ENCODE data around the gene ADAT3.

The ADAT3 gene

DNA sequence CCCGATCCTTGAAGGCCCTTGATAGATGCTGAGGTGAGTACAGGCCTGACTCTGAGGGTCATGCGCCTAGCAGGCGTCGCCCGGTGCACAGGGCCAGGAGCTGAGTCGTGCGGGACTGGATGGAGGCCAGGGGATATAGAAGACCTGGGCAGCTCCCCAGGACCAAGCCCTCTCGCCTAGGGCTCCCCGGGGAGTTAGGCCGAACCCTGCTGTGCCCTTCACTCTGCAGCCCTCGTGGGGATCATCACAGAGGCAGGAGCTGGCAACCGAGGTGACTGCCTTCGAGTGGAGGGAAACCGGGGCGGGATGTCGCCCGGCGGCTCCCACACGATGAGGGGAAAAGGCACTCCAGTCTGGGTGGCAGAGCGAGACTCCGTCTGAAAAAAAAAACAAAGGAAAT, 47.4 kb downstream of the ADAT3 start:
- no peak overlapping the region for H3K9ac ChIP-seq (ENCODE audit: low read length)
- H3K4me2 ChIP-seq (ENCODE audit: low read length) = no peak overlapping the region
- peaks cover 99% of the 10 kb centered on the region for H3K79me2 ChIP-seq (ENCODE audit: low read length)
- TF ChIP-seq, protein P1, sequence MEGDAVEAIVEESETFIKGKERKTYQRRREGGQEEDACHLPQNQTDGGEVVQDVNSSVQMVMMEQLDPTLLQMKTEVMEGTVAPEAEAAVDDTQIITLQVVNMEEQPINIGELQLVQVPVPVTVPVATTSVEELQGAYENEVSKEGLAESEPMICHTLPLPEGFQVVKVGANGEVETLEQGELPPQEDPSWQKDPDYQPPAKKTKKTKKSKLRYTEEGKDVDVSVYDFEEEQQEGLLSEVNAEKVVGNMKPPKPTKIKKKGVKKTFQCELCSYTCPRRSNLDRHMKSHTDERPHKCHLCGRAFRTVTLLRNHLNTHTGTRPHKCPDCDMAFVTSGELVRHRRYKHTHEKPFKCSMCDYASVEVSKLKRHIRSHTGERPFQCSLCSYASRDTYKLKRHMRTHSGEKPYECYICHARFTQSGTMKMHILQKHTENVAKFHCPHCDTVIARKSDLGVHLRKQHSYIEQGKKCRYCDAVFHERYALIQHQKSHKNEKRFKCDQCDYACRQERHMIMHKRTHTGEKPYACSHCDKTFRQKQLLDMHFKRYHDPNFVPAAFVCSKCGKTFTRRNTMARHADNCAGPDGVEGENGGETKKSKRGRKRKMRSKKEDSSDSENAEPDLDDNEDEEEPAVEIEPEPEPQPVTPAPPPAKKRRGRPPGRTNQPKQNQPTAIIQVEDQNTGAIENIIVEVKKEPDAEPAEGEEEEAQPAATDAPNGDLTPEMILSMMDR (IDR thresholded peaks at IDR 0.05; ENCODE audit: low read depth, low read length) = no peak
- TF ChIP-seq EZH2phosphoT487 (IDR thresholded peaks at IDR 0.05; ENCODE audit: low read depth) = no peak
- H2AFZ ChIP-seq (ENCODE audit: low read depth, low read length) = no peak overlapping the region
- no peak overlapping the region for H3K27ac ChIP-seq (ENCODE audit: low read length)
- H3K27me3 ChIP-seq (ENCODE audit: low read depth, low read length) = no peaks in the 10 kb centered on the region
- no peaks in the 10 kb centered on the region for H3K4me1 ChIP-seq (ENCODE audit: low read length)
- H3K9me3 ChIP-seq (ENCODE audit: insufficient read depth, low read length) = no peaks in the 10 kb centered on the region
- peaks cover 27% of the 10 kb centered on the region for H3K36me3 ChIP-seq (replicated peaks; ENCODE audit: low read depth, low read length)
- H3K4me3 ChIP-seq (ENCODE audit: low read length) = no peak overlapping the region
- peaks cover 90% of the 10 kb centered on the region for H4K20me1 ChIP-seq (ENCODE audit: insufficient read depth, low read length)

- no peaks in the 10 kb centered on the region for H3K27me3 ChIP-seq (ENCODE audit: low read depth, low read length)
- H3K4me1 ChIP-seq (ENCODE audit: low read length) = no peaks in the 10 kb centered on the region
- H2AFZ ChIP-seq (ENCODE audit: low read depth, low read length) = no peak overlapping the region
- no peak overlapping the region for H3K9ac ChIP-seq (ENCODE audit: low read length)
- peaks cover 99% of the 10 kb centered on the region for H3K79me2 ChIP-seq (ENCODE audit: low read length)
- H3K36me3 ChIP-seq (replicated peaks; ENCODE audit: low read depth, low read length) = peaks cover 27% of the 10 kb centered on the region
- H4K20me1 ChIP-seq (ENCODE audit: insufficient read depth, low read length) = peaks cover 90% of the 10 kb centered on the region
- TF ChIP-seq EZH2phosphoT487 (IDR thresholded peaks at IDR 0.05; ENCODE audit: low read depth) = no peak
- TF ChIP-seq, protein P1 (IDR thresholded peaks at IDR 0.05; ENCODE audit: low read depth, low read length) = no peak
- H3K27ac ChIP-seq (ENCODE audit: low read length) = no peak overlapping the region
- no peak overlapping the region for H3K4me2 ChIP-seq (ENCODE audit: low read length)
- no peaks in the 10 kb centered on the region for H3K9me3 ChIP-seq (ENCODE audit: insufficient read depth, low read length)
- H3K4me3 ChIP-seq (ENCODE audit: low read length) = no peak overlapping the region
Observed at GRCh38 chr19:1953037-1953436, 47.8 kb downstream of the ADAT3 start.

GRCh38 chr19:1953441-1954094, 48.4 kb downstream of the ADAT3 start:
- H3K79me2 ChIP-seq (ENCODE audit: low read length) = peaks cover 96% of the 10 kb centered on the region

DNA sequence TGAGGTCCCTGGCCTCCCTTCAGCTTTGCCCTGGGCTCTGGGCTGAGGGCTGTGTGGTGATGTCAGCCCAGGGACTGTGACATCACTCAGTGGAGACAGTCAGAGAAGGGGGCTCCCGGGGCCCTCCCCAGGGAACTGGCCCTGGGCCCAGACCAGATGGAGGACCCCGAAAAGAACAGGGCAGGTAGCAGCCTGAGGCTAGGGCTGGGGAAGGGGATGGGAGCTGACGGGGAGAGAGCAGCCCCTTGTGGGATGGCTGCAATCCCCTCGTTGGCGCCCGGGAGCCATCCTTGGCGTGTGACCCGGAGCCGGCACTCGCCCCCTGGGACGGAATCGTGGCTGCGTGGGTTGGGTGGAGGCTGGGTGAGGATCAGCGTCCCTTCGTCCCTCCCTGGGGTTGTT, 49.3 kb downstream of the ADAT3 start:
- no peak overlapping the region for H3K27ac ChIP-seq (ENCODE audit: low read length)
- H3K4me1 ChIP-seq (ENCODE audit: low read length) = no peaks in the 10 kb centered on the region
- no peaks in the 10 kb centered on the region for H3K9me3 ChIP-seq (ENCODE audit: insufficient read depth, low read length)
- no peak overlapping the region for H3K4me3 ChIP-seq (ENCODE audit: low read length)
- H3K79me2 ChIP-seq (ENCODE audit: low read length) = peaks cover 94% of the 10 kb centered on the region
- peaks cover 22% of the 10 kb centered on the region for H3K36me3 ChIP-seq (replicated peaks; ENCODE audit: low read depth, low read length)
- H3K27me3 ChIP-seq (ENCODE audit: low read depth, low read length) = no peaks in the 10 kb centered on the region
- H4K20me1 ChIP-seq (ENCODE audit: insufficient read depth, low read length) = peaks cover 86% of the 10 kb centered on the region
- H2AFZ ChIP-seq (ENCODE audit: low read depth, low read length) = no peak overlapping the region
- no peak overlapping the region for H3K4me2 ChIP-seq (ENCODE audit: low read length)
- no peak for TF ChIP-seq EZH2phosphoT487 (IDR thresholded peaks at IDR 0.05; ENCODE audit: low read depth)
- TF ChIP-seq, protein P1 (IDR thresholded peaks at IDR 0.05; ENCODE audit: low read depth, low read length) = no peak
- no peak overlapping the region for H3K9ac ChIP-seq (ENCODE audit: low read length)

More at GRCh38 chr19:1953441-1954094, 48.4 kb downstream of the ADAT3 start:
- no peak overlapping the region for H3K27ac ChIP-seq (ENCODE audit: low read length)
- no peaks in the 10 kb centered on the region for H3K9me3 ChIP-seq (ENCODE audit: insufficient read depth, low read length)
- no peak overlapping the region for H3K4me2 ChIP-seq (ENCODE audit: low read length)
- no peaks in the 10 kb centered on the region for H3K4me1 ChIP-seq (ENCODE audit: low read length)
- no peak overlapping the region for H2AFZ ChIP-seq (ENCODE audit: low read depth, low read length)
- peaks cover 27% of the 10 kb centered on the region for H3K36me3 ChIP-seq (replicated peaks; ENCODE audit: low read depth, low read length)
- H3K27me3 ChIP-seq (ENCODE audit: low read depth, low read length) = no peaks in the 10 kb centered on the region
- H3K9ac ChIP-seq (ENCODE audit: low read length) = no peak overlapping the region
- no peak overlapping the region for H3K4me3 ChIP-seq (ENCODE audit: low read length)
- TF ChIP-seq EZH2phosphoT487 (IDR thresholded peaks at IDR 0.05; ENCODE audit: low read depth) = no peak
- TF ChIP-seq, protein P1 (IDR thresholded peaks at IDR 0.05; ENCODE audit: low read depth, low read length) = no peak
- H4K20me1 ChIP-seq (ENCODE audit: insufficient read depth, low read length) = peaks cover 88% of the 10 kb centered on the region
